Tibial nerve (tissue), 4 donors: ENCODE measurements around the gene NQO2. TPM values are rescaled to one million over a fixed set of nuclear protein-coding genes. Genes with fewer than 3 reads are reported as not detected.

ENCODE experiments used
- DNase-seq, 2 donors: peaks; one replicate each; pipeline ENCODE4 v3.0.0-alpha.2; 2019; ENCODE audit warnings: low spot score in 2 of 2
- H3K27ac ChIP-seq, 4 donors: fragments of 200-600 bp; sonication (generic) in 3 of 4; one replicate each; pipeline ENCODE4 v1.5.1; 2017 to 2019; ENCODE audit warnings: mild to moderate bottlenecking in 1 of 4
- H3K27me3 ChIP-seq, 2 donors: fragments of 200-600 bp; sonication (generic) in 1 of 2; one replicate each; pipeline versions ENCODE4 v1.5.1 to v1.6.0; 2017 to 2019
- H3K36me3 ChIP-seq, 3 donors: fragments of 200-600 bp; sonication (generic); one replicate each; pipeline ENCODE4 v1.5.1; 2018 to 2019
- H3K4me1 ChIP-seq, 4 donors: fragments of 200-600 bp; sonication (generic) in 3 of 4; one replicate each; pipeline ENCODE4 v1.5.1; 2017 to 2019
- H3K4me3 ChIP-seq, 4 donors: fragments of 200-600 bp; sonication (generic) in 3 of 4; one replicate each; pipeline ENCODE4 v1.5.1; 2017 to 2019; ENCODE audit warnings: mild to moderate bottlenecking in 1 of 4, moderate library complexity in 1 of 4
- H3K9me3 ChIP-seq, 4 donors: fragments of 200-600 bp; sonication (generic) in 3 of 4; one replicate each; pipeline ENCODE4 v1.5.1; 2017 to 2019
- CTCF ChIP-seq, 5 experiments: fragments of 200-600 bp in 3 of 5; fragments of 450-650 bp in 2 of 5; sonication (generic) in 3 of 5; IDR thresholded peaks; one replicate each; pipeline ENCODE4 v1.5.1; 2016 to 2019; ENCODE audit warnings: antibody characterized with exemption in 5 of 5, mild to moderate bottlenecking in 3 of 5, moderate library complexity in 2 of 5
- EP300 ChIP-seq, 2 donors: sonication (generic); formaldehyde crosslinking; IDR thresholded peaks; one replicate each; pipeline ENCODE4 v1.6.1; 2017; ENCODE audit warnings: antibody characterized with exemption in 2 of 2, mild to moderate bottlenecking in 1 of 2
- POLR2A ChIP-seq, 2 donors: fragments of 450-650 bp; IDR thresholded peaks; one replicate each; pipeline ENCODE4 v1.6.1; 2017; ENCODE audit warnings: antibody characterized with exemption in 2 of 2, mild to moderate bottlenecking in 2 of 2, moderate library complexity in 2 of 2
- WGBS, 2 donors: methylation state at CpG; one replicate each; pipeline ENCODE4 v1.1.5; 2018; 5-methylcytosine and 5-hydroxymethylcytosine counted together
- total RNA-seq, 4 donors: library from RNA; depleted of rRNA; stranded (reverse); fragments of >200 nt; gene quantifications; one replicate each; pipeline ENCODE4 v1.1.0, GENCODE V29; 2016

NQO2 gene
- total RNA-seq, 4 donors from 2014 or later: 18.8 to 33.6 (median 25.8) TPM

DNA sequence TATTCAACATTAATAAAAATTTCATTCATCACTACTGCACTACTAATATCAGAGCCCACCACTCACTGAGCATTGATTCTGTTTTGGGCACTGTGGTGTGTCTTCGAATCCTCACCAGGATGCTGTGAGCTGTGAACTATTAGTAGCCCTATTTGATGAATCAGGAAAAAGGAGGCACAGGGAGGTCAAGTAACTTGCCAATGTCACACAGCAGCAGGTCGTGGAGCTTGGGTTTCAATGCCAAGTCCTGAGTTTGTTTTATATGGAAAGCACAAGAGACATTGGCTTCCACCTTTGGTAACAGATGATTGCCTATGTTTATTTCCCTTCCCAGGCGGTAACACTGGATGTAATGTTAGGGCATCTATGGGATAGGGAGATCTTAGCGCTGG, 15.0 kb downstream of the NQO2 start:
- no peak for DNase-seq
- Histone ChIP-seq H3K27me3 (no peaks in the 10 kb centered on the region), H3K9me3 (peaks cover 0 to 22% (median 3%) of the 10 kb centered on the region in 4 donors), H3K36me3 (peaks cover 0 to 89% (median 10%) of the 10 kb centered on the region in 3 donors), H3K4me3 (no peak overlapping the region), H3K4me1 (no peaks in the 10 kb centered on the region), H3K27ac (no peak overlapping the region)
- WGBS, 2 donors: 90% methylated on average over 4 of the region's 4 CpGs
- TF ChIP-seq CTCF (IDR thresholded peaks at IDR 0.05): no peak
- no peak for TF ChIP-seq EP300 (IDR thresholded peaks at IDR 0.05)
- TF ChIP-seq POLR2A (IDR thresholded peaks at IDR 0.05): no peak

GRCh38 chr6:3015144-3015543, 15.4 kb downstream of the NQO2 start:
- Histone ChIP-seq H3K27me3 (no peaks in the 10 kb centered on the region), H3K27ac (no peak overlapping the region), H3K9me3 (peaks cover 0 to 22% (median 3%) of the 10 kb centered on the region in 4 donors), H3K4me1 (no peaks in the 10 kb centered on the region), H3K4me3 (no peak overlapping the region), H3K36me3 (peaks cover 0 to 89% (median 7%) of the 10 kb centered on the region in 3 donors)
- WGBS, 2 donors: 93 to 96% methylated on average over 10 of the region's 10 CpGs
- TF ChIP-seq EP300 (IDR thresholded peaks at IDR 0.05) (no peak), POLR2A (IDR thresholded peaks at IDR 0.05) (no peak), CTCF (IDR thresholded peaks at IDR 0.05) (no peak)
- no peak for DNase-seq

GRCh38 chr6:3016473-3017280, 17.0 kb downstream of the NQO2 start:
- H3K27me3 ChIP-seq: no peaks in the 10 kb centered on the region
- peaks cover 0 to 9% (median under 1%) of the 10 kb centered on the region in 4 donors for H3K9me3 ChIP-seq
- DNase-seq: no peak
- no peak overlapping the region for H3K27ac ChIP-seq
- H3K4me1 ChIP-seq: no peaks in the 10 kb centered on the region
- no peak for TF ChIP-seq POLR2A (IDR thresholded peaks at IDR 0.05)
- no peak for TF ChIP-seq CTCF (IDR thresholded peaks at IDR 0.05)
- no peak for TF ChIP-seq EP300 (IDR thresholded peaks at IDR 0.05)
- 95 to 97% methylated on average over 17 of the region's 17 CpGs for WGBS, 2 donors
- peaks cover 0 to 85% (median 2%) of the 10 kb centered on the region in 3 donors for H3K36me3 ChIP-seq
- H3K4me3 ChIP-seq: no peak overlapping the region

DNA sequence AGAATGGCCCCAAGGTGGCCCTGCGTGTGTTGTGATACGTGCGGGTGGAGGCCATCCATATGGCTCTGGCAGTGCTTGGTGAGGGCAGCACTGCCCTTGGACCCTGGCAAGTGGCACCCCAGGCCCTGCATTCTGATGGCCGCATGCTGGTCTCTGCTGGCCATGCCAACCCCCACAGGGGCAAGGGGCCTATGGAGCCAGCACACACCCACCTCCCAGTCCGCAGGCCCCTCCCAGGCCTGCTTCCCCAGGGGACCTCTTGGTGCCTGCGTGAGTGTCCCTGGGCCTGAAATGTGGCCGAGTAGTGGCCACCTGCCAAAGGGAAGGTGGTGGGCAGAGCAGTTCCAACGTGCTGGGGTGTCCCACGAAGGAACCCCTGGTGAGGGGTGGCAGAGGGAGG, 17.6 kb downstream of the NQO2 start:
- Histone ChIP-seq H3K4me1 (peaks cover 0 to 3% (median 0%) of the 10 kb centered on the region in 4 donors), H3K4me3 (no peak overlapping the region), H3K9me3 (peaks cover 0 to 3% (median 0%) of the 10 kb centered on the region in 4 donors), H3K27me3 (no peaks in the 10 kb centered on the region), H3K36me3 (peaks cover 0 to 78% (median 2%) of the 10 kb centered on the region in 3 donors), H3K27ac (no peak overlapping the region)
- DNase-seq: no peak
- no peak for TF ChIP-seq EP300 (IDR thresholded peaks at IDR 0.05)
- no peak for TF ChIP-seq POLR2A (IDR thresholded peaks at IDR 0.05)
- no peak for TF ChIP-seq CTCF (IDR thresholded peaks at IDR 0.05)
- 83 to 90% methylated on average over 8 to 9 of the region's 9 CpGs for WGBS, 2 donors

DNA sequence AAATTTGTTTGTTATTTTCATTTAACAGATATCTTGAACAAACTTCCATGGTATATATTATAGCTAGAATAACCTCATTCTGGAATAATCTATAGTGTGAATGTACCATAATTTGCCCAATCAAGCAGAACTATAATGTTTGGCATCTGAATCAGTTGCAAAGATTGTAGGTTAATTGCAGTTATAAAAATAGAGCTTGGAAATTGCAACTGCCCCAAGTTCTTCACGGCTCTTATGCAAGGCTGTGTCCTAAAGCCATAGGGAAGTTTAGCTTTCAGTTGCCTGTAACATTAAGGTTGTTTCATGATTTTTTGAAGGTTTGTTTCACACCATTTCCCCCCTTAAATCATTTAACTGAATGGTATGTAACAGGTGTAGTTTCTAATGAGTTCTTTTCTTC, 19.4 kb downstream of the NQO2 start:
- peaks cover 0 to 63% (median 2%) of the 10 kb centered on the region in 3 donors for H3K36me3 ChIP-seq
- 67 to 69% methylated on average over 1 of the region's 1 CpG for WGBS, 2 donors
- H3K4me1 ChIP-seq: peaks cover 0 to 18% (median 5%) of the 10 kb centered on the region in 4 donors
- DNase-seq: no peak
- no peaks in the 10 kb centered on the region for H3K27me3 ChIP-seq
- TF ChIP-seq POLR2A (IDR thresholded peaks at IDR 0.05): no peak
- TF ChIP-seq CTCF (IDR thresholded peaks at IDR 0.05): no peak
- no peak for TF ChIP-seq EP300 (IDR thresholded peaks at IDR 0.05)
- no peak overlapping the region for H3K4me3 ChIP-seq
- H3K27ac ChIP-seq: no peak overlapping the region
- H3K9me3 ChIP-seq: no peaks in the 10 kb centered on the region
